OCI-LY7 (cell line): ENCODE data around the gene CTNNBL1. TPM values are rescaled to one million over a fixed set of nuclear protein-coding genes. Genes with fewer than 3 reads are reported as not detected.

Experiments
- BruUV-seq: library from RNA; stranded (reverse); fragments of 400-500 nt; replicated peaks from 2 replicates; lab custom pipeline; 2021; lab: Mats Ljungman, UMichigan
- CTCF ChIA-PET: fragments of 300-600 bp; sonication (Branson Sonifier 250); formaldehyde crosslinking; loops from one replicate; lab custom pipeline; 2022; ENCODE audit warnings: antibody characterized with exemption; ENCODE audit not compliant: unreplicated experiment; lab: Charles Lee
- POLR2A ChIA-PET: fragments of 300-600 bp; sonication (Branson Sonifier 250); formaldehyde crosslinking; loops from one replicate; lab custom pipeline; 2022; ENCODE audit warnings: antibody characterized with exemption; lab: Charles Lee
- DNase-seq: peaks from one replicate; pipeline ENCODE4 v3.0.0-alpha.2; 2015; ENCODE audit warnings: low spot score
- H2AFZ ChIP-seq: fragments of 200-600 bp; sonication (generic), shearing (Covaris generic); 2 replicates; pipeline ENCODE4 v1.6.1; 2014; ENCODE audit warnings: mild to moderate bottlenecking, antibody characterized with exemption, low read length, moderate library complexity
- H3K27ac ChIP-seq: fragments of 200-600 bp; sonication (generic); 2 replicates; pipeline ENCODE4 v1.5.1; 2014; ENCODE audit warnings: mixed run types, low read depth, mild to moderate bottlenecking, moderate library complexity, low read length, inconsistent platforms; ENCODE audit not compliant: poor library complexity, severe bottlenecking
- H3K36me3 ChIP-seq: fragments of 200-600 bp; sonication (generic); 2 replicates; pipeline ENCODE4 v1.6.1; 2014; ENCODE audit warnings: mild to moderate bottlenecking, antibody characterized with exemption, low read length, moderate library complexity, mixed read lengths; ENCODE audit not compliant: insufficient read depth
- H3K4me1 ChIP-seq: fragments of 200-600 bp; sonication (generic); 2 replicates; pipeline ENCODE4 v1.5.1; 2014; ENCODE audit warnings: mild to moderate bottlenecking, low read length; ENCODE audit not compliant: insufficient read depth, poor library complexity, severe bottlenecking
- H3K4me2 ChIP-seq: fragments of 200-600 bp; sonication (generic); 2 replicates; pipeline ENCODE4 v1.6.1; 2014; ENCODE audit warnings: mild to moderate bottlenecking, low read length
- H3K4me3 ChIP-seq: fragments of 200-600 bp; sonication (generic); 2 replicates; pipeline ENCODE4 v1.5.1; 2014; ENCODE audit warnings: mild to moderate bottlenecking, low read depth, low read length; ENCODE audit not compliant: poor library complexity, severe bottlenecking
- H3K79me2 ChIP-seq: fragments of 200-600 bp; sonication (generic); 2 replicates; pipeline ENCODE4 v1.6.1; 2016; ENCODE audit warnings: low read depth, mild to moderate bottlenecking, low read length, moderate library complexity, mixed read lengths; ENCODE audit not compliant: insufficient read depth
- H3K9me2 ChIP-seq: fragments of 200-600 bp; sonication (generic); 2 replicates; pipeline ENCODE4 v1.6.1; 2016; ENCODE audit warnings: mild to moderate bottlenecking, low read length, mixed read lengths; ENCODE audit not compliant: insufficient read depth
- H3K9me3 ChIP-seq: fragments of 200-600 bp; sonication (generic); 2 replicates; pipeline ENCODE4 v1.6.1; 2014; ENCODE audit warnings: mild to moderate bottlenecking, mixed run types, low read length, mixed read lengths
- H4K20me1 ChIP-seq: fragments of 200-600 bp; sonication (generic); 2 replicates; pipeline ENCODE4 v1.6.1; 2014; ENCODE audit warnings: mild to moderate bottlenecking, antibody characterized with exemption, low read length, moderate library complexity, mixed read lengths; ENCODE audit not compliant: insufficient read depth
- CTCF ChIP-seq: fragments of 200-600 bp; sonication (generic); conservative IDR thresholded peaks from 2 replicates; pipeline ENCODE4 v1.5.1; 2014; ENCODE audit warnings: mild to moderate bottlenecking, antibody characterized with exemption, low read length, moderate library complexity, mixed read lengths
- EZH2phosphoT487 ChIP-seq: fragments of 200-600 bp; sonication (generic); IDR thresholded peaks from 2 replicates; pipeline ENCODE4 v1.6.1; 2018; ENCODE audit warnings: low read depth, borderline replicate concordance, mild to moderate bottlenecking, mixed run types, antibody characterized with exemption, low read length, moderate library complexity, mixed read lengths
- intact Hi-C: fragments of 100-400 bp; cut with micrococcal nuclease; formaldehyde crosslinking; loops from one replicate; pipeline ENCODE4 v1.10.0; 2022; ENCODE audit not compliant: unreplicated experiment
- total RNA-seq, 2 experiments: library from RNA; depleted of rRNA in 1 of 2; stranded (reverse); fragments of >200 nt in 1 of 2; shearing (Covaris generic) in 1 of 2; gene quantifications; 2 replicates each; pipeline ENCODE4 v1.2.3, GENCODE V29; 2014 to 2022

The CTNNBL1 gene
- total RNA-seq, 2 experiments from 2014 or later: 38.0 to 90.0 TPM

DNA sequence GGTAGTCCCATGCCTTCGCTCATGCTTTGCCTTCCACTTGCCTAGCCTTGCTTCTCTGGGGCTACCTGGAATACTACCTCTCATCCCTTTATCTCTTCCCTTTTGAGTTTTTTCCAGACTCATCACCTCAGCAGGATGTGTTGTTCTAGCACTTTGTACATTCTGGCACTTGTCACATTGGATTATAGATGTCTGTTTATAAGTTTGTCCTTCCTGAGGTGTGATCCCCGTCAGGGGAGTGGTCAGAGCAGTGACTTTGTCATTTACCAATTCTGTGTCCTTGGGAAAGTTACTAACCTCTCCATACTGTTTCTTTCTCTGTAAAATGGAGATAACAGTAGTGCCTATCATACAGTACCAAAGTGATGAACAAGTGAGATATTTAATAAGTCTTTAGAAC is 66.5 kb downstream of the CTNNBL1 start:
- ChIA-PET CTCF (no interaction called here), POLR2A (interaction anchor here (1.0 kb wide), 1 partner anchor 436 kb away, joined by 3 read pairs; no protein-coding TSS in a partner anchor)
- intact Hi-C loops: no loop called here
- Histone ChIP-seq H3K4me1 (no peaks in the 10 kb centered on the region), H2AFZ (no peak overlapping the region), H3K27ac (no peak overlapping the region), H3K4me3 (no peak overlapping the region), H3K36me3 (no peaks in the 10 kb centered on the region; the same call in 1 of the 2 replicates), H3K9me3 (no peaks in the 10 kb centered on the region), H3K9me2 (no peaks in the 10 kb centered on the region), H4K20me1 (no peaks in the 10 kb centered on the region), H3K4me2 (no peak overlapping the region), H3K79me2 (no peaks in the 10 kb centered on the region)
- BruUV-seq: no TSS peak
- DNase-seq: no peak
- no peak for TF ChIP-seq CTCF
- TF ChIP-seq EZH2phosphoT487: no peak

GRCh38 chr20:37762716-37763485 is 69.1 kb downstream of the CTNNBL1 start:
- no peak for DNase-seq
- H3K4me2 ChIP-seq: no peak overlapping the region
- peaks cover 6% of the 10 kb centered on the region; the same call in 1 of the 2 replicates for H3K36me3 ChIP-seq
- no TSS peak for BruUV-seq
- no peaks in the 10 kb centered on the region for H3K4me1 ChIP-seq
- ChIA-PET CTCF (no interaction called here), POLR2A (interaction anchor here (0.5 to 1.4 kb wide), 4 partner anchors 13 to 1136 kb away, joined by 3 read pairs; no protein-coding TSS in a partner anchor)
- no peak overlapping the region for H3K4me3 ChIP-seq
- no peak overlapping the region for H3K27ac ChIP-seq
- no peaks in the 10 kb centered on the region for H4K20me1 ChIP-seq
- H2AFZ ChIP-seq: no peak overlapping the region
- intact Hi-C loops: no loop called here
- no peaks in the 10 kb centered on the region for H3K9me2 ChIP-seq
- H3K79me2 ChIP-seq: no peaks in the 10 kb centered on the region
- H3K9me3 ChIP-seq: no peaks in the 10 kb centered on the region
- TF ChIP-seq EZH2phosphoT487 (no peak), CTCF (no peak)

- H2AFZ ChIP-seq: no peak overlapping the region
- no TSS peak for BruUV-seq
- intact Hi-C loops: no loop called here
- H3K4me3 ChIP-seq: no peak overlapping the region
- H3K9me3 ChIP-seq: no peaks in the 10 kb centered on the region
- no peak for TF ChIP-seq EZH2phosphoT487
- H3K9me2 ChIP-seq: no peaks in the 10 kb centered on the region
- DNase-seq: no peak
- no peaks in the 10 kb centered on the region for H4K20me1 ChIP-seq
- no peaks in the 10 kb centered on the region for H3K79me2 ChIP-seq
- H3K27ac ChIP-seq: no peak overlapping the region
- no peak overlapping the region for H3K4me2 ChIP-seq
- H3K36me3 ChIP-seq: peaks cover 14% of the 10 kb centered on the region
- ChIA-PET CTCF (no interaction called here), POLR2A (interaction anchor here (0.6 kb wide), 1 partner anchor 257 kb away, joined by 4 read pairs; no protein-coding TSS in a partner anchor)
- H3K4me1 ChIP-seq: no peaks in the 10 kb centered on the region
These were observed 70.6 kb downstream of the CTNNBL1 start for GRCh38 chr20:37764333-37764935.
